Activated CD4-positive, alpha-beta T cell treated with anti-CD3 and anti-CD28 coated beads, Interleukin-2, amount 50 U/mL, for 16 hours (primary cell): ENCODE measurements around the gene FRS3.
"Not testable (repeated sequence)": the region's sequence is repeated elsewhere in the genome, so short reads cannot be mapped to it uniquely, and the experiment has no call there.

Experiments used
- DNase-seq: peaks from one replicate; pipeline ENCODE4 v3.0.0-alpha.2; 2020

FRS3 gene

DNA sequence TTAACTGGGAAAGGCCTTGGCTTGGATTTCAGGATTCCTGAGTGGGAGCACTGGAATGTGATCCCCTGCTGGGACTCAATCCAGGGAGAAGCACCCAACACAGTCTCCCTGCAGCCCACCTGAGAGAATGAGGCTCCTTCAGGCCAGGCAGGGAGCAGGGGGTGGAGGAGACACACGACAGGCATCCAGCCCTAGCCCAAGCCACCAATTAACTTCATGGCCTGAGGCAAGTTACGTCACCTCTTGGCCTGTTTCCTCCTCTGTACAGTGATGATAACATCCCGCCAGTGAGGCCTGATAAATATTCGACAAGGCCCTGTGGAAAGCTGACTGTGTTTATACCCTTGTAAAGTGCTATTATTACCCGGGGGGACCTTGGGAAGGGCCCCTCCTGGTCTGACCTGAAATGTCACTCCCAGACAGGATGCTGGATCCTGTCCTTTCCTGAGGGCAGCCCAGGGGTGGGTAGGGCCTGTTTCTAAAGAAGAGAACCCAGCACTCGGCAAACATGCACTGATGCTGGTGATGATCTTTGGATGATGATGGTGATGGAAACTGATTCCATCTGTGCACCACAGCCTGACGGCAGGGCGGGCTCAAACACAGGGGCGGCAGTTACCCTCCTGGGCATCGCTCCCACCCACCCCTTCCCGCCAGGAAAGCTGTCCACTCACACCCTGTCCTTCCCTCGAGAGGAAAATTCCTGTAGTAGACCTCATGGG, 12.4 kb downstream of the FRS3 start:
- DNase-seq: no peak

GRCh38 chr6:41766043-41766664, 13.5 kb downstream of the FRS3 start:
- DNase-seq: not testable (repeated sequence)

- no peak for DNase-seq
These were observed 16.2 kb downstream of the FRS3 start for GRCh38 chr6:41763470-41763869.

DNA sequence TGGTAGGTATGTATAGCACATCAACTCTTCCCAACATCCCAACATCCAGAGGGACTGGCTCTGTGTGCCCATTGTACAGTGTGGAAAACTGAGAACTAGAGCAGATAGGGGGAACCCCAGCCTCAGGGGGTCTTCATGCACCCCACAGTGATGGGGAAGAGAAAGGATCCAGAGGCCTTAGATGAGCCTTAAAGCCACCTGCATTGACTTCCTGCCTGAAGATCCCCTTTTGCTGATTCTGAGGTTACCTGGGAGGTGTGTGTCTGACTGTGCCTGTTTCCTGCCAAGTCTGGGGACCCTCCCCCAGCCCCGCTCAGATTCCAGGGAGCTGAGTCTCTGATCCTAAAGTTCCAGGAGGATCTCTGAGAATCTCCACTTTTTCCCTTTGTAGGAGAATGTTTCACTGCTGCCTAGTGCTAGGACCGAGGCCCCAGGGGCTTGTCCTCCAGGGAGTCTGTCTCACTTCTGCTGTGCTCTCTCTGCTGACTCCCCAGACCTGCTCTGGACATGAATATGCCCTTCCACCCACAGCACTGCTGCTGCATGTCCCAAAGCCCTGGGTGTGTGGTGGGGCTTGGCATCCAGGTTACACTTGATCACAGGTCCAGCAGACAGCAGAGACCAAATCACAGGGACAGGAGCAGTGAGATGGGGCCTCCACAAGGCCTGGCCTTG, 19.7 kb downstream of the FRS3 start:
- no peak for DNase-seq

- no peak for DNase-seq
These were observed 20.4 kb downstream of the FRS3 start for GRCh38 chr6:41759106-41759904.

DNA sequence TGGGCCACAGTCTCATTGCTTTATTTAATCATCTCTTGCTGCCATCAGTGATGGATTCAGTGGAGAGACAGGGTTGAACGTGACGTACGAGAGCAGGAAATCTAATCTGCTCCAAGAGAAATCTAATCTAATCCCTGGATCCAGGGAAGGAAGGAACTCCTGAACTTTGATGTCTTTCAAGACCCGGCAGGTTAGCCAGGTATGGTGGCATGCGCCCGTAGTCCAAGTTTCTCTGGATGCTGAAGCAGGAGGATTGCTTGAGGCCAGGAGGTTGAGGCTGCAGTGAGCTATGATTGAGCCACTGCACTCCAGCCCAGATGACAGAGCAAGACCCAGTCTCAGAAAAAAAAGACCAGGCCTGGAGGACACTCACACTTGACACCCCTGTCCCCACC, 21.1 kb downstream of the FRS3 start:
- no peak for DNase-seq

GRCh38 chr6:41757931-41758640, 21.6 kb downstream of the FRS3 start:
- DNase-seq: no peak

DNA sequence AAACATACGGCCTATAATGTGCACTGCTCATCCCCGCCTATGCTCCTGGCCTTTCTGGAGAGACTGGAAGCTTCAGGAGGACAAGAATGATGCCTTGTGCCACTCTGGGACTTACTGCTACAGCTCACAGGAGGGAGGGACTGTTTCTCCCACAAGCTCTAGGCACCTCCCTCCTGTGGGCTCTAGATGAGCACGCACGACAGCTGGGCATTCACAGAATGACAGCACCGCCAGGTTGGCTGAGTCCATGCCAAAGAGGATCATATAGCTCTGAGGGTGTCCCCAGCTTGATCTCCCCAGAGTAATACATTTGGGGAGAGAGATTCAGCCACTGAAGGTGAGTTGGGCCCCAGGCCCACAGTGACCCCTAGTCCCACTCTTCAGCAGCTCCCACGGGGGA, 22.4 kb downstream of the FRS3 start:
- DNase-seq: no peak

GRCh38 chr6:41756354-41756753, 23.3 kb downstream of the FRS3 start:
- no peak for DNase-seq

DNA sequence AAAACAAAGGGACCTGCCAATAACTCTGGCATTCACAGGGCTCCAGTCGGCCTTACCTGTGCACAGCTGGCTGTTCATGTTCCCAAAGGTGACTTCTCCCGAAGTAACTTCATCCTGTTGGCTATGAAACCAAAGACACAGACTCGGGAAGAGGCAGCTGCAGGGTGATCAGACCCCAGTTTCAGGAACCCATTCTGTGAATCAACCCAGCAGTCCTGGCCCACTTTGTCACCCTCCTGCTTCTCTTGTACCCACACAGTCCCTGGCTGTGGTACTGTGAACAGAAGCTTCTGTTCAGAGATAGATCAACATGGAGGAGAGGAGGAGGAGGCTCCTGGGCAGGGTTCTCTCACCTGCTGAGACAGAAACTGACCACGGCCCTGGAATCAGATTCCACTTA, 23.8 kb downstream of the FRS3 start:
- DNase-seq: no peak

DNA sequence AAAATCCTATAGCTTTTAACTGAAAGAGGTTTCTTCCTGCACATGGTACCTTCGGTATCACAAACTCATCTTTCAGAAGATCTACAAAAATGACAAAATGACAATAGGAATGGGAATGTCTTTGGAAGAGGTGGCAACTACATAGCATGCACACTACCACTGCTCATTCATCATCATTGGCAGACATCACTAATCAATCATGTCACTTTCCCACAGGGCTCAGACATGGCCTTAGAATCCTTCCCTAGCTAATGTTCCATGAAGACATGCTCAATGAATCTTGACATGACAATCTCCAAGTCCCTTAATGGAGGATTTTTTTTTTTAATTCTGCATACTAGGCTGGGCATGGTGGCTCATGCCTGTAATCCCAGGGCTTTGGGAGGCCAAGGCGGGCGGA, 29.3 kb downstream of the FRS3 start:
- DNase-seq: no peak

- no peak for DNase-seq
These were observed 31.2 kb downstream of the FRS3 start for GRCh38 chr6:41748542-41748941.

DNA sequence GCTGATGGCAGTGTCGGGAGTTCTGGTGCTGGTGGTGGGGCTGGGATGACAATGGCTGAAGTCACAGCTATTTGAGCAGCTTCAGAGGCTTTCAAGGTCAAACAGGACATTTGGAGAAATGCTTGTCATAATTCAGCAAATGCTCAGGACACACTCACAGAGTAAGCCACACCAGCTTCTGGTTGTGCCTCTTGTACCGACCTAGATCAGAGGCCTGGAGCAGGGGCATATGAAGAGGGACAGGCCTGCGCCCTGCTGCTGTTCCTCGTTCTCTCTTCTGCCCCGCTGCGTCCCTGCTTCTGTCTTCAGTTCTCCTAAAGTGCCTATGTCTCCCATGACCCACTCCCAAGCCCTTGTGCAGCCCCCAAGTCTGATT, 31.6 kb downstream of the FRS3 start:
- DNase-seq: no peak

DNA sequence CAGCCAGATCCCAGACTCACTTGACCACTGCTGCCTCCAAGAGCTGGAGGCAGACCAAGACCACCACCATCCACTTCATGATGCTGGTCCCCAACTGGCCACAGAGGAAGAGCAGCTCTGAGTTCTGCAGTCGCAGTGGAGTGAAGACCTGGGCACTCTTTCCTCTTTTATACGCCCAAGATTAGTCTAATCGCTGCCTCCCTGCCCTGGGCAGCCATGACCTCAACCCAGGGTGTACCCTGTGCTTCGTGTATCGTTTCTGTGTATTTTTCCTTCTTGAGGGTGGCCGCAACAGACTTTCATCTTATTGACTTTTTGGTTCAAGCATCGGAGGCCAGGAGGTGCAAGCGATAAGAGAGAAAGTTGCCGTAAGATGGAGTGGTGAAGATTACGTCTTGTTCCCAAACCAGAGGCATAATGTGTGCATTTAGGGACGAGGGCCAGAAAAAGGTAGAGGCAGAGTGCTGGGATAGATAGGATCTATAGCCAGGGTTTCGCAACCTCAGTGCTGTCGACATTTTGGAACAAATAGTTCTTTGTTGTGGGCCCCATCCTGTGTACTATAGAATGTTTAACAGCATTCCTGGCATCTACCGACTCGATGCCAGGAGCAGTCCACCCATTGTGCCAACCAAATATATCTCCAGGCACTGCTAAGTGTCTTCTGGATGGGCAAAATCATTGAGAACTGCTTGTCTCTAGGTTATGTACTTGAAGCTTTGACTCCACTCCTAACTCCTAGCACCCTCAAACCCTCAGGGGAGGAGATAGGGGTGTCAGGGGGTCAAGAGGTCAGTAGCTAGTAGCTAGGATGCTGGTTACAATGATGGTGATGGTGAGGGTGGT, 32.2 kb downstream of the FRS3 start, which contains the start of gene PGC:
Gene PGC, minus strand, starts transcription at position 142 of the 846 bp plus-strand sequence. Its CDS starts 63 bp downstream, at position 79.
- DNase-seq: no peak

DNA sequence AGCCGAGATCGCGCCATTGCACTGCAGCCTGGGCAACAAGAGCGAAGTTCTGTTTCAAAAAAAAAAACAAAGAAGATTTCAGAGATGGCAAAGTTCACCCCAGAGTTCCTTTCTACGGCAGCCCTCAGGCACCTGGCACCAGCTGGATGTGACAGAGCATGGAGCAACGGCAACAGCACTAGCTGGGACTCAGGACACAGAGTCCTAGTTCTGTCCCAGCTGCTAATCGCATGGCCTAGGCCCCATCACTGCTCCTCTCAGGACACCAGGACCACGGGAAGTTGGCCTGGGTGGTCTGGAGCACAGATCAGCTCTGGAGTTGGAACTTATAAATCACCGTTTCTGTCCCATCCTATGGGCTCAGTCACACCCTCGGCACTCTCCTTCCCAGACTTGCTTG, 33.6 kb downstream of the FRS3 start:
- DNase-seq: no peak

- no peak for DNase-seq
These were observed 35.4 kb downstream of the FRS3 start for GRCh38 chr6:41744236-41744787.

DNA sequence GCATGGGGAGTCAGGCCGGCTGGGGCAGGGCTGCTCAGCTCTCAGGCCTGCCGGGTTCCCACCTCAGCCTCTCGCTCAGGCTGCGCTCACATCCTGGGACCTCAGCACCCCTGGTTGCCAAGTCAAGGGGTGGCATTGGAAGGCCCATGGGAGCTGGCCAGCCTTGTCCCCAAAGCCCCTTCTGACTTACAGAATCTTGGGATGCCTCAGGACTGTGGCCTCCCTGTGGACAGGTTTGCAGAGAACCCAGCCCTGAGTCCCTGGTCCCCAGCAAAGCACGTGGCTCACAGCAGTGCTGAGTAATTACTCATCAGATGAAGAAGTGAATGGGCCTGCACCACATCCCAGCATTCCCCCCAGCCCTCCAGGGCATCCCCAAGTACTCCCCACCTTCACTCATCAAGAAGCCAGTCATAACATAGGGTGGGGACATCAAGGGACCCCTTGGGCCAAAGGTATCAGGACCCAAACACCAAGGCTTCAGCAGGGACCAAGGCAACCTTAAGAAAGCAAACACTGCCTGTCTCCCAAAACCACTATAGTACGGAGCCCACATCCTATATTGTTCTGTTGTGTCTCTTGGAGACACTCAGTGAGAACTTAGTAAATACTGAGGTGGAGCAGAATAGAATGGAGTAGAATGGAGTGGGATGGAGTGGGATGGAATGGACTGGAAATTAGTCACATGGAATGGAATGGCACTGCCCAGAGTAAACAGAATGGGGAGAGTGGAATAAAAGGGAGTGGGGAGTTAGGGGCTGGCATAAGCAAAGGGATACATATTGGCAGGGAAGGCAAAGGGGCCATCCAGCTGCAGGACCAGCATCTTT, 36.1 kb downstream of the FRS3 start:
- no peak for DNase-seq

- no peak for DNase-seq
These were observed 37.8 kb downstream of the FRS3 start for GRCh38 chr6:41741625-41742490.

- no peak for DNase-seq
These were observed 39.1 kb downstream of the FRS3 start for GRCh38 chr6:41740366-41741162.
